Aorta (tissue), 5 donors: ENCODE results near the gene WNT16. TPM values are rescaled to one million over a fixed set of nuclear protein-coding genes. Genes with fewer than 3 reads are reported as not detected.

ENCODE experiments used
- ATAC-seq: fragments of 200-7000 bp; cut with Tn5 transposase; one replicate; pipeline ENCODE4 v1.9.1; 2022; ENCODE audit warnings: moderate library complexity; ENCODE audit not compliant: low FRiP score
- DNase-seq, 2 donors: peaks; one replicate each; pipeline ENCODE4 v3.0.0-alpha.2; 2020
- H3K27ac ChIP-seq, 2 donors: one replicate each; pipeline ENCODE4 v1.5.1; 2013; ENCODE audit warnings: low read length in 2 of 2, mild to moderate bottlenecking in 2 of 2, moderate library complexity in 2 of 2, control low read depth in 1 of 2, inconsistent platforms in 1 of 2, low read depth in 1 of 2
- H3K27me3 ChIP-seq, 2 donors: one replicate each; pipeline ENCODE4 v1.6.1; 2013; ENCODE audit warnings: control low read depth in 1 of 2, low read length in 1 of 2, mild to moderate bottlenecking in 1 of 2, moderate library complexity in 1 of 2; ENCODE audit not compliant: insufficient read depth in 2 of 2, control insufficient read depth in 1 of 2
- H3K36me3 ChIP-seq, 2 donors: one replicate each; pipeline ENCODE4 v1.6.1; 2013; ENCODE audit warnings: control low read depth in 1 of 2, low read length in 1 of 2, mild to moderate bottlenecking in 1 of 2; ENCODE audit not compliant: insufficient read depth in 2 of 2, control insufficient read depth in 1 of 2
- H3K4me1 ChIP-seq, 2 donors: one replicate each; pipeline ENCODE4 v1.6.1; 2013; ENCODE audit warnings: low read length in 2 of 2, control low read depth in 1 of 2, mild to moderate bottlenecking in 1 of 2, moderate library complexity in 1 of 2; ENCODE audit not compliant: insufficient read depth in 2 of 2, control insufficient read depth in 1 of 2
- H3K4me3 ChIP-seq, 2 donors: one replicate each; pipeline ENCODE4 v1.5.1; 2013; ENCODE audit warnings: low read length in 2 of 2, control low read depth in 1 of 2, mild to moderate bottlenecking in 1 of 2
- H3K9me3 ChIP-seq: one replicate; pipeline ENCODE4 v1.6.1; 2013; ENCODE audit warnings: mild to moderate bottlenecking, low read length; ENCODE audit not compliant: control insufficient read depth
- WGBS, 2 donors: extraction: QIAGEN DNeasy Blood & Tissue Kit; methylation state at CpG; one replicate each; pipeline ENCODE4 v1.1.7; 2013; 5-methylcytosine and 5-hydroxymethylcytosine counted together
- intact Hi-C, 2 donors: fragments of 100-400 bp; cut with DNase I; formaldehyde crosslinking; loops; one replicate each; pipeline versions ENCODE4 v1.14.2 to v1.15.0; 2022
- polyA plus RNA-seq, 2 donors: library from polyadenylated mRNA; stranded (reverse); fragments of 200-250 nt; gene quantifications; one replicate each; pipeline ENCODE4 v1.2.3, GENCODE V29; 2013
- total RNA-seq, 2 donors: library from RNA; stranded (reverse); fragmentation: NEBNext Ultra II Directional; extraction: Animal tissue kit (Norgen Biotek cat#: 25700); gene quantifications; one replicate each; pipeline ENCODE4 v1.2.1, GENCODE V29; 2021
- donor health status: healthy with polysubstance abuse.
- donor health status: Bipolar disorder and iron deficiency.
- donor health status: DM: no; HTN: no; CAD: no.
- donor health status: DM: no; HTN: no; CAD: no.
- donor health status: DM: yes; HTN: yes; CAD: no.

WNT16 gene
- total and polyA plus RNA-seq, 4 donors: not detected

DNA sequence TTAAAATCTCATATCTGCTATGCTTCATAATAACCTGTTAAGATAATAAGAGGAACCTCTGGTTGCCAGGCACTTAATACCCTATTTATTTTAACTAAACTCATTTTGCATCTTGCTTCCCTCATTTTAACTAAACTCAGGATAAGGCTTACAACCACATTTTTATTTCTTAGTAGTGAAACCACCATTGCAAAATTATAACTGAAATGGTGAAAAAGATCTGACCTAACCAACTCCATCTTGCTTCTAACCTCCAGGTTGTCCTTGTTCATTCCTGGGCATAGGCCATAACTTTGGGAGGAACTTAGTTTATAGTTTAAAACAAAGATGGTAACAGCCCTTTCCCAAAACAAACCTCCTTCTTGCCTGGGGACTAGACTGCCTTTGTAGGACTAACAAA is 61.3 kb downstream of the WNT16 start:
- ATAC-seq: no peak
- no peak overlapping the region for H3K4me3 ChIP-seq
- DNase-seq: no peak
- H3K4me1 ChIP-seq: no peaks in the 10 kb centered on the region
- H3K27me3 ChIP-seq: no peaks in the 10 kb centered on the region
- no peak overlapping the region for H3K27ac ChIP-seq
- H3K9me3 ChIP-seq: no peaks in the 10 kb centered on the region
- intact Hi-C loops: loop anchor here in 1 of 2 donors (10.0 kb wide), 1 partner anchor 115 kb away; no protein-coding TSS in a partner anchor
- no peaks in the 10 kb centered on the region for H3K36me3 ChIP-seq

DNA sequence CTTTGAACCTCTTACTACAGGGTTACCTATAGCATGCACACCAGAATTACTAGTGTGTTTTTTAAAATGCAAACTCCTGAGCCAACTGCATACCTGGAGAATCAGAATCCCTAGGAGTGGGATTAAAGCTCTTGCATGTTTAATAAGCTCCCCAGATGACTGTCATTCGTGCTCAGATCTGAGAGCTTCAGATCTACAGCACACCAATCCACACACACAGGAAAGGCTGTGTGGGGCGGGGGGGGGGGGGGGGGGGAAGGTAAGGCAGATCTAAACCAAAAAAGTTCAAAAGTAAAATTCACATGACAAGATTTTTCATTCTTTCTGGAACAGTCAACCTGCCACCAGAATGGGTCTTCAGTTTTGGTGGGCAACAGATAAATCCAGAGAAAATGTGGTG is 61.8 kb downstream of the WNT16 start:
- DNase-seq (no peak), ATAC-seq (no peak)
- intact Hi-C loops: loop anchor here in 1 of 2 donors (10.0 kb wide), 1 partner anchor 114 kb away; no protein-coding TSS in a partner anchor
- Histone ChIP-seq H3K36me3 (no peaks in the 10 kb centered on the region), H3K4me1 (no peaks in the 10 kb centered on the region), H3K4me3 (no peak overlapping the region), H3K27ac (no peak overlapping the region), H3K9me3 (no peaks in the 10 kb centered on the region), H3K27me3 (no peaks in the 10 kb centered on the region)
- 44 to 45% methylated on average over 2 of the region's 2 CpGs for WGBS, 2 donors

Other genes with a start within 250 kb of the WNT16 start
- gene FAM3C, start 67.3 kb downstream of the WNT16 start, total RNA-seq: 10 to 100 TPM; 64.9 to 68.4 TPM
- gene FAM3C, start 67.3 kb downstream of the WNT16 start, polyA plus RNA-seq: 10 to 100 TPM; 36.7 to 49.6 TPM